ENCODE results near the gene AMPD3. TPM values are rescaled to one million over a fixed set of nuclear protein-coding genes. Genes with fewer than 3 reads are reported as not detected.

The AMPD3 gene
- total RNA-seq, 1 experiment from 2014 or later, result 12.5 TPM

DNA sequence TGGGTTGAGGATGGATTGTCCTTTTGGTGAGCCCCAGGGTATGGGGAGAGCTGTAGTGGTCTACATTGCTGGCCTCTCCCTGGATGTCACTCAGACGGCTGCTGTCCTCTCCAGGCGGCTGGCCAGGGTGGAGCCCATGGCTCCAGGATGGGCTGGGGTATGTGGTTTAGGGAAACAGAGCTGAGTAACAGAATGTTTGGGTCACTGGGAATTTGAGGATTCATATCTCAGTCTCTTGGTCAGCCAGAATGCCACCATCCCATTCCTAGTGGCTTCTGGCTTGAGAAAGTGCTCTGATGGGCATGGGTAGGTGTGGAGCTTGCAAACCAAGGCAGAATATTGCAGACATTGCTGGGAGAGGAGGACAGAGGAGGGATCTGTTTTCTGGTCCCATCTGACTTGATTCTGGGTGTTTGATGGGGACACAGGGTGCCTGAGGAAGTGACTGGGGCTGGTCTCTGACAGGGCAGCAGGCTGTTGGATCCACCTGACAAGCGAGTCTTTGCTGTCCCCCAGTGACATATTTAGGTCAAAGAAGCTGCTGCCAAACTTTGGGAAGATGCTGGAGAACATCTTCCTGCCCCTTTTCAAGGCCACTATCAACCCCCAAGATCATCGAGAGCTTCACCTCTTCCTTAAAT is 41.4 kb downstream of the AMPD3 start:
- DNase-seq (ENCODE audit: low read depth, low spot score) (no peak), ATAC-seq (no peak)
- Histone ChIP-seq H3K27ac (ENCODE audit: low read length) (no peak overlapping the region), H3K4me3 (ENCODE audit: low read depth in 2 of 2, low read length in 2 of 2) (no peak overlapping the region), H3K9me3 (ENCODE audit: control insufficient read depth, insufficient read depth, low read depth, low read length) (no peaks in the 10 kb centered on the region), H3K27me3 (ENCODE audit: control insufficient read depth, insufficient read depth, low read length) (no peaks in the 10 kb centered on the region), H3K36me3 (ENCODE audit: control insufficient read depth, insufficient read depth, low read length) (no peaks in the 10 kb centered on the region), H3K4me1 (ENCODE audit: control insufficient read depth, insufficient read depth, low read length) (no peaks in the 10 kb centered on the region)
- BruUV-seq (replicated peaks), result no TSS peak
- in situ Hi-C loops (cut with HindIII; ENCODE audit: low pct_unique_long_range_greater_than_20kb, low sequenced_read_pairs), result no loop called here
- ChIA-PET CTCF (no interaction called here), POLR2A (interaction anchor here (0.7 kb wide), 1 partner anchor 70 kb away, joined by 6 read pairs; no protein-coding TSS in a partner anchor)
- intact Hi-C loops (cut with micrococcal nuclease; ENCODE audit: unreplicated experiment), result no loop called here
- no peak for TF ChIP-seq SIN3A (IDR thresholded peaks at IDR 0.05; ENCODE audit: borderline replicate concordance, insufficient read depth, low read depth, low read length)
- no peak for TF ChIP-seq REST (IDR thresholded peaks at IDR 0.05; ENCODE audit: insufficient read depth in 1 of 2, low read depth in 2 of 2, low read length in 1 of 2)
- TF ChIP-seq POLR2AphosphoS5 (IDR thresholded peaks at IDR 0.05; ENCODE audit: low read depth, low read length), result no peak
- TF ChIP-seq TCF7L2 (IDR thresholded peaks at IDR 0.05; ENCODE audit: low read depth, low read length), result no peak
- no peak for TF ChIP-seq CTCF (IDR thresholded peaks at IDR 0.05)

- in situ Hi-C loops (cut with HindIII; ENCODE audit: low pct_unique_long_range_greater_than_20kb, low sequenced_read_pairs), result no loop called here
- Histone ChIP-seq H3K27me3 (ENCODE audit: control insufficient read depth, insufficient read depth, low read length) (no peaks in the 10 kb centered on the region), H3K4me1 (ENCODE audit: control insufficient read depth, insufficient read depth, low read length) (no peaks in the 10 kb centered on the region), H3K9me3 (ENCODE audit: control insufficient read depth, insufficient read depth, low read depth, low read length) (no peaks in the 10 kb centered on the region), H3K4me3 (ENCODE audit: low read depth in 2 of 2, low read length in 2 of 2) (no peak overlapping the region), H3K36me3 (ENCODE audit: control insufficient read depth, insufficient read depth, low read length) (no peaks in the 10 kb centered on the region), H3K27ac (ENCODE audit: low read length) (no peak overlapping the region)
- POLR2A ChIA-PET, result interaction anchor here (0.6 kb wide), 1 partner anchor 168 kb away, joined by 3 read pairs; no protein-coding TSS in a partner anchor
- TF ChIP-seq SIN3A (IDR thresholded peaks at IDR 0.05; ENCODE audit: borderline replicate concordance, insufficient read depth, low read depth, low read length), result no peak
- no peak for TF ChIP-seq TCF7L2 (IDR thresholded peaks at IDR 0.05; ENCODE audit: low read depth, low read length)
- TF ChIP-seq POLR2AphosphoS5 (IDR thresholded peaks at IDR 0.05; ENCODE audit: low read depth, low read length), result no peak
- no peak for TF ChIP-seq CTCF (IDR thresholded peaks at IDR 0.05)
- DNase-seq (ENCODE audit: low read depth, low spot score) (no peak), ATAC-seq (no peak)
- no TSS peak for BruUV-seq (replicated peaks)
- intact Hi-C loops (cut with micrococcal nuclease; ENCODE audit: unreplicated experiment), result no loop called here
- CTCF ChIA-PET, result no interaction called here
Measured at GRCh38 chr11:10497371-10498021, 42.4 kb downstream of the AMPD3 start.

Data from Panc1 (cell line).